Astrocyte (in vitro differentiated cells and primary cell): Measurements from ENCODE around the gene INHBB. TPM values are rescaled to one million over a fixed set of nuclear protein-coding genes. Genes with fewer than 3 reads are reported as not detected.

Source experiments
- DNase-seq: peaks from one replicate; pipeline ENCODE4 v3.0.0-alpha.2; 2010; ENCODE audit warnings: low read depth
- FAIRE-seq: peaks from 2 replicates; lab custom pipeline; 2011; peaks lifted over from hg19 to GRCh38; lab: Jason Lieb, UNC
- H2AFZ ChIP-seq: 2 replicates; pipeline ENCODE4 v1.6.0; 2012; ENCODE audit warnings: low read depth, low read length, inconsistent platforms
- H3K27ac ChIP-seq: 2 replicates; pipeline ENCODE4 v1.5.1; 2011; ENCODE audit warnings: low read depth, low read length, inconsistent platforms
- H3K27me3 ChIP-seq: 2 replicates; pipeline ENCODE4 v1.6.0; 2011; ENCODE audit warnings: low read length, inconsistent platforms; ENCODE audit not compliant: insufficient read depth
- H3K36me3 ChIP-seq: 2 replicates; pipeline ENCODE4 v1.5.1; 2011; ENCODE audit warnings: low read length, inconsistent platforms; ENCODE audit not compliant: insufficient read depth
- H3K4me1 ChIP-seq: 2 replicates; pipeline ENCODE4 v1.5.1; 2011; ENCODE audit warnings: low read length, inconsistent platforms; ENCODE audit not compliant: insufficient read depth
- H3K4me2 ChIP-seq: 2 replicates; pipeline ENCODE4 v1.6.0; 2012; ENCODE audit warnings: low read length, inconsistent platforms
- H3K4me3 ChIP-seq: 2 replicates; pipeline ENCODE4 v1.5.1; 2011; ENCODE audit warnings: low read depth, mild to moderate bottlenecking, low read length, inconsistent platforms; ENCODE audit not compliant: insufficient read depth
- H3K79me2 ChIP-seq: 2 replicates; pipeline ENCODE4 v1.6.0; 2012; ENCODE audit warnings: mild to moderate bottlenecking, low read length, inconsistent platforms; ENCODE audit not compliant: insufficient read depth
- H3K9ac ChIP-seq: 2 replicates; pipeline ENCODE4 v1.6.0; 2012; ENCODE audit warnings: mild to moderate bottlenecking, low read length, inconsistent platforms
- H3K9me3 ChIP-seq: 2 replicates; pipeline ENCODE4 v1.5.1; 2012; ENCODE audit warnings: low read depth, mild to moderate bottlenecking, low read length, inconsistent platforms; ENCODE audit not compliant: insufficient read depth
- H4K20me1 ChIP-seq: 2 replicates; pipeline ENCODE4 v1.6.0; 2012; ENCODE audit warnings: low read length, inconsistent platforms; ENCODE audit not compliant: insufficient read depth
- H3K27ac Mint-ChIP-seq: one replicate; pipeline ENCODE4 v1.8.0; 2021; ENCODE audit warnings: mild to moderate bottlenecking, mixed read lengths; ENCODE audit not compliant: unreplicated experiment
- H3K27me3 Mint-ChIP-seq: one replicate; pipeline ENCODE4 v1.8.0; 2021; ENCODE audit warnings: low read depth, mixed read lengths; ENCODE audit not compliant: unreplicated experiment
- H3K36me3 Mint-ChIP-seq: one replicate; pipeline ENCODE4 v1.8.0; 2021; ENCODE audit warnings: low read depth, mixed read lengths; ENCODE audit not compliant: unreplicated experiment
- H3K4me1 Mint-ChIP-seq: one replicate; pipeline ENCODE4 v1.8.0; 2021; ENCODE audit warnings: low read depth, mixed read lengths; ENCODE audit not compliant: unreplicated experiment
- H3K4me3 Mint-ChIP-seq: one replicate; pipeline ENCODE4 v1.8.0; 2021; ENCODE audit warnings: mild to moderate bottlenecking, moderate library complexity, mixed read lengths; ENCODE audit not compliant: unreplicated experiment
- H3K9me3 Mint-ChIP-seq: one replicate; pipeline ENCODE4 v1.8.0; 2021; ENCODE audit warnings: mild to moderate bottlenecking, mixed read lengths; ENCODE audit not compliant: unreplicated experiment
- EZH2 ChIP-seq: IDR thresholded peaks from 2 replicates; pipeline ENCODE4 v1.6.1; 2012; ENCODE audit warnings: mild to moderate bottlenecking, low read length, inconsistent platforms; ENCODE audit not compliant: insufficient read depth
- total RNA-seq: library from RNA; stranded (reverse); gene quantifications from 2 replicates; pipeline ENCODE4 v1.2.1, GENCODE V29; 2021
- TF ChIP-seq, protein P1 (sequence below): IDR thresholded peaks from 2 replicates; pipeline ENCODE4 v1.5.1; 2011; ENCODE audit warnings: low read depth, mild to moderate bottlenecking, inconsistent platforms, low read length, moderate library complexity; ENCODE audit not compliant: insufficient read depth

Gene INHBB
- total RNA-seq, 1 donor from 2014 or later = 7.1 TPM

DNA sequence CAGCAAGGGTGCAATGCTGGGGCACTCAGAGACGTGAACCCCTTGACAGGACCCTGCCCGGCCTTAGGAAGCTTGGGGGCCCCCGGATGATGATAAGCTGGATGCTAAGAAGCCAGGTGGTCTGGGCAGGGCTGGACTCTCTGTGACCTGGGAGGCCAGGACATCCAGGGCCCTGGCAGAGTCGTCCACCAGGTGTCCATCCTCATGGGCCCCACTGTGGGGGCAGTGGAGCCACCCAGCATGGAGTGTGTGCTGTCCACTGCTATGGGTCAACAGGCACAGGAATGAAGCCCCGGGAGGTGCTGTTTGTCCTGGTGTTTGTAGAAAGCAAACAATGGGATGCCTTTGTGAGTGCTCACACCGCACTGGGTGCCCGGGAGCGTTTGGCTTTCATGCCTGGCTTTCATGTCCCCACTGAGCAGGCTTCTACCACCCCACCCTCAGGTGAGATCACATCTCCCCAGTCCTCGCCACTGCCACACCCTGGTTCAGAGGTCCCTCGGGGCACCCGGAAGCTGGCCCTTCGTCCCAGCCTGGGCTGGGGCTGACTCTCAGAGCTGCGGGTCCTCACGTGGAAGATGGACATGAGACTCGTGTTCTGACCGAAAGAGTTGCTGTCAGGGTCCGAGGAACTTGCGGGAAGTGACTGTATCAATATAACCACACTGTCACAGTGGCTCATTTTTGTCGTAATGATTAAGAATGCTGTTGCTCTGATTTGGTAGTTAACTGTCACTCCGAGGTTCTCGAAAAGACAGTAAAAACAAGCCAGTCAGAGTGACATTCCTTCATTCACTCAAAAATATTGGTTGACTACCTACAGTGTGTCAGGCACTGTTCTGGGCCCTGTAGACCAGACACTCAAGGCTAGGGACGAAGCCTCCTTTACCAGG lies 53.3 kb downstream of the INHBB start:
- Histone ChIP-seq H3K9ac (no peak overlapping the region), H3K27me3 (peaks cover 13% of the 10 kb centered on the region), H3K27ac (no peak overlapping the region), H3K4me2 (no peak overlapping the region), H3K79me2 (no peaks in the 10 kb centered on the region), H3K9me3 (no peaks in the 10 kb centered on the region), H2AFZ (no peak overlapping the region), H4K20me1 (no peaks in the 10 kb centered on the region), H3K4me1 (peaks cover 15% of the 10 kb centered on the region), H3K36me3 (no peaks in the 10 kb centered on the region), H3K4me3 (no peak overlapping the region)
- no peak overlapping the region for H3K27ac Mint-ChIP-seq
- no peak for DNase-seq
- TF ChIP-seq, protein P1, sequence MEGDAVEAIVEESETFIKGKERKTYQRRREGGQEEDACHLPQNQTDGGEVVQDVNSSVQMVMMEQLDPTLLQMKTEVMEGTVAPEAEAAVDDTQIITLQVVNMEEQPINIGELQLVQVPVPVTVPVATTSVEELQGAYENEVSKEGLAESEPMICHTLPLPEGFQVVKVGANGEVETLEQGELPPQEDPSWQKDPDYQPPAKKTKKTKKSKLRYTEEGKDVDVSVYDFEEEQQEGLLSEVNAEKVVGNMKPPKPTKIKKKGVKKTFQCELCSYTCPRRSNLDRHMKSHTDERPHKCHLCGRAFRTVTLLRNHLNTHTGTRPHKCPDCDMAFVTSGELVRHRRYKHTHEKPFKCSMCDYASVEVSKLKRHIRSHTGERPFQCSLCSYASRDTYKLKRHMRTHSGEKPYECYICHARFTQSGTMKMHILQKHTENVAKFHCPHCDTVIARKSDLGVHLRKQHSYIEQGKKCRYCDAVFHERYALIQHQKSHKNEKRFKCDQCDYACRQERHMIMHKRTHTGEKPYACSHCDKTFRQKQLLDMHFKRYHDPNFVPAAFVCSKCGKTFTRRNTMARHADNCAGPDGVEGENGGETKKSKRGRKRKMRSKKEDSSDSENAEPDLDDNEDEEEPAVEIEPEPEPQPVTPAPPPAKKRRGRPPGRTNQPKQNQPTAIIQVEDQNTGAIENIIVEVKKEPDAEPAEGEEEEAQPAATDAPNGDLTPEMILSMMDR = no peak
- TF ChIP-seq EZH2 = no peak
- H3K36me3 Mint-ChIP-seq = no peaks in the 10 kb centered on the region
- no peaks in the 10 kb centered on the region for H3K9me3 Mint-ChIP-seq
- H3K4me1 Mint-ChIP-seq = peaks cover 18% of the 10 kb centered on the region
- no peak overlapping the region for H3K4me3 Mint-ChIP-seq
- no peak for FAIRE-seq
- peaks cover 53% of the 10 kb centered on the region for H3K27me3 Mint-ChIP-seq

DNA sequence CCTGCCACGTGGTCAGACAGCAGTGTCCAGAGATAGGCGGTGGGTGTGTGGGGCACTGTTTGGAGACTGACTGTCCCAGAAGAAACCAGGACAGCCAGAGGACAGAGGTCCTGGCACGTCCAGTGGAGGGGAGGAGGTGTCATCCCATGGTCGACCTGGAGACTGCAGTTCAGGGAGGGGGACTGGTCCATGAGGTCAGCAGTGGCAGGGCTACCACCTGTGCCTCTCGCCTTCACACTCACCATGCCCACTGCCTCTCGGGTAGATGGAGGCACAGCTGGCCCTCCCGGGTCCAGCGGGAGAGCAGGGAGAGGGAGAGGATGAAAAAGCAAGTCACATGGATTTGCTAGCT lies 53.9 kb downstream of the INHBB start:
- Histone ChIP-seq H3K9ac (no peak overlapping the region), H3K27me3 (peaks cover 13% of the 10 kb centered on the region), H3K4me3 (no peak overlapping the region), H4K20me1 (no peaks in the 10 kb centered on the region), H3K4me2 (no peak overlapping the region), H3K4me1 (peaks cover 15% of the 10 kb centered on the region), H3K9me3 (no peaks in the 10 kb centered on the region), H2AFZ (no peak overlapping the region), H3K79me2 (no peaks in the 10 kb centered on the region), H3K36me3 (no peaks in the 10 kb centered on the region), H3K27ac (no peak overlapping the region)
- no peak for DNase-seq
- no peak for TF ChIP-seq EZH2
- TF ChIP-seq, protein P1 = no peak
- H3K9me3 Mint-ChIP-seq = no peaks in the 10 kb centered on the region
- peaks cover 58% of the 10 kb centered on the region for H3K27me3 Mint-ChIP-seq
- no peaks in the 10 kb centered on the region for H3K36me3 Mint-ChIP-seq
- FAIRE-seq = no peak
- H3K4me3 Mint-ChIP-seq = no peak overlapping the region
- no peak overlapping the region for H3K27ac Mint-ChIP-seq
- peaks cover 18% of the 10 kb centered on the region for H3K4me1 Mint-ChIP-seq

GRCh38 chr2:120400551-120400950 lies 54.6 kb downstream of the INHBB start:
- Mint-ChIP-seq H3K27me3 (peaks cover 58% of the 10 kb centered on the region), H3K27ac (no peak overlapping the region), H3K4me3 (no peak overlapping the region), H3K36me3 (no peaks in the 10 kb centered on the region), H3K4me1 (peaks cover 18% of the 10 kb centered on the region), H3K9me3 (no peaks in the 10 kb centered on the region)
- FAIRE-seq (no peak), DNase-seq (no peak)
- H3K4me2 ChIP-seq = no peak overlapping the region
- no peaks in the 10 kb centered on the region for H3K36me3 ChIP-seq
- H3K4me3 ChIP-seq = no peak overlapping the region
- no peaks in the 10 kb centered on the region for H3K79me2 ChIP-seq
- H3K9ac ChIP-seq = no peak overlapping the region
- no peak overlapping the region for H3K27ac ChIP-seq
- H3K9me3 ChIP-seq = no peaks in the 10 kb centered on the region
- TF ChIP-seq, protein P1 = no peak
- no peak for TF ChIP-seq EZH2
- peaks cover 15% of the 10 kb centered on the region for H3K4me1 ChIP-seq
- H3K27me3 ChIP-seq = peaks cover 13% of the 10 kb centered on the region
- H2AFZ ChIP-seq = no peak overlapping the region
- no peaks in the 10 kb centered on the region for H4K20me1 ChIP-seq
